ENCODE results near the gene PITX2.

DNA sequence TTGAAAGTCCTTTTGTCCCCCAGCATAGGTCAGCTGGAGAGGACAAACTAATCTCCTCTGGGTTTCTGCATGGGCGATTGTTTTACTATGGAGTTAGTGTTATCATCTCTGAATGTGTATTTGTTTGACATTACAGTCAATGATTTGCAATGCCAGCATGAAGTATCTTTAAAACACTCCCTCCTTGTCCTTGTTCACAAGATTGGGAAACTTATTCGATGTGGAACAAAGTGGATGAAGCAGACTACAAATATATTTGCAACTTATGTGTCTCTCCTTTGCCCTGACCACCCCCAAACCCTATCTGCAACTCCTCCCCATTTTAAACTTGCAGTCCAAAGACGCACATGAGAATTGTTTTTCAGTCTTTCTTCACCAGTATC, 1.5 kb upstream of the PITX2 start:
- TF ChIP-seq, protein P1, sequence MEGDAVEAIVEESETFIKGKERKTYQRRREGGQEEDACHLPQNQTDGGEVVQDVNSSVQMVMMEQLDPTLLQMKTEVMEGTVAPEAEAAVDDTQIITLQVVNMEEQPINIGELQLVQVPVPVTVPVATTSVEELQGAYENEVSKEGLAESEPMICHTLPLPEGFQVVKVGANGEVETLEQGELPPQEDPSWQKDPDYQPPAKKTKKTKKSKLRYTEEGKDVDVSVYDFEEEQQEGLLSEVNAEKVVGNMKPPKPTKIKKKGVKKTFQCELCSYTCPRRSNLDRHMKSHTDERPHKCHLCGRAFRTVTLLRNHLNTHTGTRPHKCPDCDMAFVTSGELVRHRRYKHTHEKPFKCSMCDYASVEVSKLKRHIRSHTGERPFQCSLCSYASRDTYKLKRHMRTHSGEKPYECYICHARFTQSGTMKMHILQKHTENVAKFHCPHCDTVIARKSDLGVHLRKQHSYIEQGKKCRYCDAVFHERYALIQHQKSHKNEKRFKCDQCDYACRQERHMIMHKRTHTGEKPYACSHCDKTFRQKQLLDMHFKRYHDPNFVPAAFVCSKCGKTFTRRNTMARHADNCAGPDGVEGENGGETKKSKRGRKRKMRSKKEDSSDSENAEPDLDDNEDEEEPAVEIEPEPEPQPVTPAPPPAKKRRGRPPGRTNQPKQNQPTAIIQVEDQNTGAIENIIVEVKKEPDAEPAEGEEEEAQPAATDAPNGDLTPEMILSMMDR (IDR thresholded peaks at IDR 0.05) = no peak
- no peak for TF ChIP-seq EP300 (IDR thresholded peaks at IDR 0.05)
- no peak for TF ChIP-seq POLR2A (IDR thresholded peaks at IDR 0.05)
